A549 (cell line): ENCODE data around the gene MYO18B. TPM values are rescaled to one million over a fixed set of nuclear protein-coding genes. Genes with fewer than 3 reads are reported as not detected.

Experiments used
- ATAC-seq, 2 experiments: fragments of 200-7000 bp in 1 of 2; fragments of >200 bp in 1 of 2; cut with Nextera tagmentation in 1 of 2; cut with Tn5 transposase in 1 of 2; 3 replicates each; pipeline versions ENCODE4 v1.8.0 to v1.9.1; 2018 to 2020; ENCODE audit warnings: mild to moderate bottlenecking in 1 of 2, moderate library complexity in 1 of 2
- CTCF ChIA-PET: fragments of 300-600 bp; sonication (Branson Sonifier 250); formaldehyde crosslinking; extraction: SDS; loops from one replicate; lab custom pipeline; 2021; ENCODE audit warnings: antibody characterized with exemption, inconsistent platforms; lab: Yijun Ruan, JAX
- POLR2A ChIA-PET: fragments of 350-600 bp; formaldehyde crosslinking; extraction: SDS; loops from one replicate; lab custom pipeline; 2021; ENCODE audit warnings: antibody characterized with exemption, inconsistent platforms; lab: Yijun Ruan, JAX
- DNase-seq, 2 experiments: peaks; one replicate each; pipeline versions ENCODE4 v3.0.0 to v3.0.0-alpha.2; 2011 to 2016; ENCODE audit warnings: low read depth in 1 of 2, low spot score in 1 of 2
- FAIRE-seq: peaks from 2 replicates; lab custom pipeline; 2011; peaks lifted over from hg19 to GRCh38; lab: Jason Lieb, UNC
- H3K27ac ChIP-seq, 2 experiments: fragments of >200 bp; sonication (Bioruptor Twin); formaldehyde crosslinking; 3 replicates each; pipeline ENCODE4 v1.5.1; 2016 to 2017
- H3K4me1 ChIP-seq: fragments of >200 bp; sonication (Bioruptor Twin); formaldehyde crosslinking; 3 replicates; pipeline ENCODE4 v1.6.1; 2016
- H3K4me2 ChIP-seq: fragments of >200 bp; sonication (Bioruptor Twin); formaldehyde crosslinking; 3 replicates; pipeline ENCODE4 v1.6.1; 2016
- H3K4me3 ChIP-seq: fragments of >200 bp; sonication (Bioruptor Twin); formaldehyde crosslinking; 3 replicates; pipeline ENCODE4 v1.5.1; 2016
- H3K9me3 ChIP-seq: fragments of >200 bp; sonication (Bioruptor Twin); formaldehyde crosslinking; 3 replicates; pipeline ENCODE4 v1.6.1; 2016
- CHD2 ChIP-seq: fragments of 150-350 bp; IDR thresholded peaks from 2 replicates; pipeline ENCODE4 v1.6.1; 2014; ENCODE audit warnings: low read length; ENCODE audit not compliant: partially characterized antibody
- ELK1 ChIP-seq: fragments of 150-350 bp; IDR thresholded peaks from 2 replicates; pipeline ENCODE4 v1.6.1; 2014; ENCODE audit warnings: low read depth, mild to moderate bottlenecking, low read length
- FOSL2 ChIP-seq, 2 experiments: fragments of 450-650 bp in 1 of 2; fragments of >200 bp in 1 of 2; sonication (Bioruptor Twin) in 1 of 2; formaldehyde crosslinking; IDR thresholded peaks; 2 replicates each; pipeline versions ENCODE4 v1.5.0 to v1.6.1; 2016 to 2020; ENCODE audit warnings: mild to moderate bottlenecking in 1 of 2, moderate library complexity in 1 of 2
- FOXS1 ChIP-seq: fragments of 250-450 bp; sonication (Bioruptor Pico); IDR thresholded peaks from 2 replicates; pipeline ENCODE4 v1.5.0; 2020; ENCODE audit warnings: mild to moderate bottlenecking, moderate library complexity
- GATA3 ChIP-seq: IDR thresholded peaks from 2 replicates; pipeline ENCODE4 v1.6.1; 2012; ENCODE audit warnings: borderline replicate concordance
- HDAC2 ChIP-seq: fragments of 200-600 bp; sonication (generic); IDR thresholded peaks from 2 replicates; pipeline ENCODE4 v1.6.1; 2016
- HOXA7 ChIP-seq: fragments of 250-450 bp; sonication (Bioruptor Pico); IDR thresholded peaks from 2 replicates; pipeline ENCODE4 v1.5.0; 2020; ENCODE audit warnings: mild to moderate bottlenecking, moderate library complexity
- NFE2L2 ChIP-seq: fragments of 150-350 bp; conservative IDR thresholded peaks from 2 replicates; pipeline ENCODE4 v1.6.1; 2014; ENCODE audit warnings: low read length
- NPAS2 ChIP-seq: fragments of 250-450 bp; sonication (Bioruptor Pico); IDR thresholded peaks from 2 replicates; pipeline ENCODE4 v1.8.0; 2022; ENCODE audit warnings: mild to moderate bottlenecking, moderate library complexity, borderline replicate concordance
- NR3C1 ChIP-seq: fragments of >200 bp; sonication (Bioruptor Twin); formaldehyde crosslinking; IDR thresholded peaks from 3 replicates; pipeline ENCODE4 v1.6.1; 2017
- PHF8 ChIP-seq: fragments of 200-600 bp; sonication (generic); IDR thresholded peaks from 2 replicates; pipeline ENCODE4 v1.6.1; 2016; ENCODE audit warnings: low read depth, mild to moderate bottlenecking, antibody characterized with exemption, moderate library complexity, borderline replicate concordance
- POLR2AphosphoS2 ChIP-seq: conservative IDR thresholded peaks from 2 replicates; pipeline ENCODE4 v1.6.1; 2012; ENCODE audit warnings: low read length, improper control_type of control experiment, inconsistent platforms
- RARB ChIP-seq: fragments of 250-450 bp; sonication (Bioruptor Pico); IDR thresholded peaks from 2 replicates; pipeline ENCODE4 v1.8.0; 2021; ENCODE audit warnings: mild to moderate bottlenecking, moderate library complexity
- RNF2 ChIP-seq: fragments of 200-600 bp; sonication (generic); IDR thresholded peaks from 2 replicates; pipeline ENCODE4 v1.6.1; 2016; ENCODE audit warnings: low read depth, mild to moderate bottlenecking, antibody characterized with exemption, moderate library complexity, borderline replicate concordance
- SMC3 ChIP-seq: fragments of >200 bp; sonication (Bioruptor Twin); formaldehyde crosslinking; IDR thresholded peaks from 3 replicates; pipeline ENCODE4 v1.6.1; 2018; ENCODE audit warnings: inconsistent platforms
- TP53 ChIP-seq: fragments of 250-450 bp; sonication (Bioruptor Pico); IDR thresholded peaks from 2 replicates; pipeline ENCODE4 v1.5.0; 2021; ENCODE audit warnings: mild to moderate bottlenecking, moderate library complexity
- WGBS: methylation state at CpG from one replicate; pipeline ENCODE4 v1.1.6; 2017; ENCODE audit errors: missing lambda C conversion rate; 5-methylcytosine and 5-hydroxymethylcytosine counted together
- polyA plus RNA-seq, 4 experiments: library from polyadenylated mRNA; depleted of rRNA in 3 of 4; stranded (reverse); fragments of >200 nt; fragmentation: RNase III in 1 of 4; extraction: RNeasy Plus Mini Kit Qiagen cat#74134 plus additional on column Dnase treatment in 1 of 4; gene quantifications; 2 replicates in 3 of 4; 3 replicates in 1 of 4; pipeline ENCODE4 v1.2.3, GENCODE V29; 2011 to 2017
- TF ChIP-seq, protein P1 (sequence below): fragments of 250-450 bp; sonication (Bioruptor Pico); IDR thresholded peaks from 2 replicates; pipeline ENCODE4 v1.5.0; 2021; ENCODE audit warnings: mild to moderate bottlenecking, moderate library complexity, borderline replicate concordance
- TF ChIP-seq, protein P2 (sequence below): fragments of 200-600 bp; sonication (generic); IDR thresholded peaks from 2 replicates; pipeline ENCODE4 v1.6.1; 2016; ENCODE audit warnings: antibody characterized with exemption, mild to moderate bottlenecking, moderate library complexity
- TF ChIP-seq, protein P3 (sequence below): IDR thresholded peaks from 2 replicates; pipeline ENCODE4 v1.6.1; 2012
- TF ChIP-seq, protein P4 (sequence below): fragments of >200 bp; sonication (Bioruptor Twin); formaldehyde crosslinking; IDR thresholded peaks from 3 replicates; pipeline ENCODE4 v1.6.1; 2016

The MYO18B gene
- polyA plus RNA-seq, 2 of the 4 experiments (the other 2 are of a cell fraction): 0.01 TPM

DNA sequence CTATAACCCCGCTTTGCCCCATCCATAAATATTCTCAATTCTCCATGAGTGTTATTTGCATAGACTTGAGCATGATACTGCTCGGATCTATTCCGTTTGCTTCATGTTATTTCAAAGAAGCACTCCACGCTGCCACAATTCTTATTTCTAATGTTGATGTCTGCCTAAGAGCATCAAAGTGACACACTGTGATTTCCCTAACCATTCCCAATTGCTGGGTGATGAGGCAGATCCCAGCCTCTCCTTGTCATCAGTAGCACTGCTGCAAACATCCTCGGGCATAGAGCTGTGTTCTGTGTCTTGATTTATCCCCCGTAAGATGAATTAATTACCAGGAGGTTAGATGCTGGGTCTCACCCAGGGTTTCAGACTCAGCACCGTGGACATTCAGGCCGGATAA, 249.0 kb downstream of the MYO18B start:
- DNase-seq (no peak), ATAC-seq (no peak), FAIRE-seq (no peak)
- no peak for TF ChIP-seq ELK1
- no peak for TF ChIP-seq NPAS2
- no peak for TF ChIP-seq RNF2
- no peak for TF ChIP-seq CHD2
- TF ChIP-seq, protein P1, sequence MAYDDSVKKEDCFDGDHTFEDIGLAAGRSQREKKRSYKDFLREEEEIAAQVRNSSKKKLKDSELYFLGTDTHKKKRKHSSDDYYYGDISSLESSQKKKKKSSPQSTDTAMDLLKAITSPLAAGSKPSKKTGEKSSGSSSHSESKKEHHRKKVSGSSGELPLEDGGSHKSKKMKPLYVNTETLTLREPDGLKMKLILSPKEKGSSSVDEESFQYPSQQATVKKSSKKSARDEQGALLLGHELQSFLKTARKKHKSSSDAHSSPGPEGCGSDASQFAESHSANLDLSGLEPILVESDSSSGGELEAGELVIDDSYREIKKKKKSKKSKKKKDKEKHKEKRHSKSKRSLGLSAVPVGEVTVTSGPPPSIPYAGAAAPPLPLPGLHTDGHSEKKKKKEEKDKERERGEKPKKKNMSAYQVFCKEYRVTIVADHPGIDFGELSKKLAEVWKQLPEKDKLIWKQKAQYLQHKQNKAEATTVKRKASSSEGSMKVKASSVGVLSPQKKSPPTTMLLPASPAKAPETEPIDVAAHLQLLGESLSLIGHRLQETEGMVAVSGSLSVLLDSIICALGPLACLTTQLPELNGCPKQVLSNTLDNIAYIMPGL (CRISPR knock-in tag): no peak
- no peak for TF ChIP-seq NFE2L2
- no peak for TF ChIP-seq SMC3
- TF ChIP-seq GATA3: no peak
- no peak for TF ChIP-seq NR3C1
- TF ChIP-seq FOXS1 (CRISPR knock-in tag): no peak
- TF ChIP-seq, protein P2, sequence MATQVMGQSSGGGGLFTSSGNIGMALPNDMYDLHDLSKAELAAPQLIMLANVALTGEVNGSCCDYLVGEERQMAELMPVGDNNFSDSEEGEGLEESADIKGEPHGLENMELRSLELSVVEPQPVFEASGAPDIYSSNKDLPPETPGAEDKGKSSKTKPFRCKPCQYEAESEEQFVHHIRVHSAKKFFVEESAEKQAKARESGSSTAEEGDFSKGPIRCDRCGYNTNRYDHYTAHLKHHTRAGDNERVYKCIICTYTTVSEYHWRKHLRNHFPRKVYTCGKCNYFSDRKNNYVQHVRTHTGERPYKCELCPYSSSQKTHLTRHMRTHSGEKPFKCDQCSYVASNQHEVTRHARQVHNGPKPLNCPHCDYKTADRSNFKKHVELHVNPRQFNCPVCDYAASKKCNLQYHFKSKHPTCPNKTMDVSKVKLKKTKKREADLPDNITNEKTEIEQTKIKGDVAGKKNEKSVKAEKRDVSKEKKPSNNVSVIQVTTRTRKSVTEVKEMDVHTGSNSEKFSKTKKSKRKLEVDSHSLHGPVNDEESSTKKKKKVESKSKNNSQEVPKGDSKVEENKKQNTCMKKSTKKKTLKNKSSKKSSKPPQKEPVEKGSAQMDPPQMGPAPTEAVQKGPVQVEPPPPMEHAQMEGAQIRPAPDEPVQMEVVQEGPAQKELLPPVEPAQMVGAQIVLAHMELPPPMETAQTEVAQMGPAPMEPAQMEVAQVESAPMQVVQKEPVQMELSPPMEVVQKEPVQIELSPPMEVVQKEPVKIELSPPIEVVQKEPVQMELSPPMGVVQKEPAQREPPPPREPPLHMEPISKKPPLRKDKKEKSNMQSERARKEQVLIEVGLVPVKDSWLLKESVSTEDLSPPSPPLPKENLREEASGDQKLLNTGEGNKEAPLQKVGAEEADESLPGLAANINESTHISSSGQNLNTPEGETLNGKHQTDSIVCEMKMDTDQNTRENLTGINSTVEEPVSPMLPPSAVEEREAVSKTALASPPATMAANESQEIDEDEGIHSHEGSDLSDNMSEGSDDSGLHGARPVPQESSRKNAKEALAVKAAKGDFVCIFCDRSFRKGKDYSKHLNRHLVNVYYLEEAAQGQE: no peak
- TF ChIP-seq HDAC2: no peak
- TF ChIP-seq, protein P3, sequence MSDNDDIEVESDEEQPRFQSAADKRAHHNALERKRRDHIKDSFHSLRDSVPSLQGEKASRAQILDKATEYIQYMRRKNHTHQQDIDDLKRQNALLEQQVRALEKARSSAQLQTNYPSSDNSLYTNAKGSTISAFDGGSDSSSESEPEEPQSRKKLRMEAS: no peak
- TF ChIP-seq, protein P4, sequence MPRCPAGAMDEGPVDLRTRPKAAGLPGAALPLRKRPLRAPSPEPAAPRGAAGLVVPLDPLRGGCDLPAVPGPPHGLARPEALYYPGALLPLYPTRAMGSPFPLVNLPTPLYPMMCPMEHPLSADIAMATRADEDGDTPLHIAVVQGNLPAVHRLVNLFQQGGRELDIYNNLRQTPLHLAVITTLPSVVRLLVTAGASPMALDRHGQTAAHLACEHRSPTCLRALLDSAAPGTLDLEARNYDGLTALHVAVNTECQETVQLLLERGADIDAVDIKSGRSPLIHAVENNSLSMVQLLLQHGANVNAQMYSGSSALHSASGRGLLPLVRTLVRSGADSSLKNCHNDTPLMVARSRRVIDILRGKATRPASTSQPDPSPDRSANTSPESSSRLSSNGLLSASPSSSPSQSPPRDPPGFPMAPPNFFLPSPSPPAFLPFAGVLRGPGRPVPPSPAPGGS: no peak
- TF ChIP-seq HOXA7 (CRISPR knock-in tag): no peak
- no peak for TF ChIP-seq PHF8
- POLR2A ChIA-PET: no interaction called here
- 1% methylated on average over 8 of the region's 8 CpGs for WGBS
- H3K4me1 ChIP-seq: no peaks in the 10 kb centered on the region
- no peak overlapping the region for H3K27ac ChIP-seq
- no peak overlapping the region for H3K4me3 ChIP-seq
- no peak overlapping the region for H3K4me2 ChIP-seq
- H3K9me3 ChIP-seq: no peaks in the 10 kb centered on the region
- CTCF ChIA-PET: interaction anchor here (1.4 kb wide), 1 partner anchor 17 kb away, joined by 3 read pairs; no protein-coding TSS in a partner anchor

- DNase-seq (no peak), FAIRE-seq (no peak), ATAC-seq (no peak)
- WGBS: 3% methylated on average over 6 of the region's 12 CpGs
- no peaks in the 10 kb centered on the region for H3K9me3 ChIP-seq
- ChIA-PET POLR2A (no interaction called here), CTCF (no interaction called here)
- no peak overlapping the region for H3K4me2 ChIP-seq
- no peak for TF ChIP-seq RARB (CRISPR knock-in tag)
- TF ChIP-seq GATA3: no peak
- TF ChIP-seq TP53 (CRISPR knock-in tag): no peak
- TF ChIP-seq, protein P4: no peak
- TF ChIP-seq FOSL2 (IDR thresholded peaks at IDR 0.05): no peak
- no peak for TF ChIP-seq FOSL2 (CRISPR knock-in tag; IDR thresholded peaks at IDR 0.05)
- no peak for TF ChIP-seq POLR2AphosphoS2
- H3K4me3 ChIP-seq: no peak overlapping the region
- H3K4me1 ChIP-seq: no peaks in the 10 kb centered on the region
- no peak overlapping the region for H3K27ac ChIP-seq
Measured at GRCh38 chr22:25992331-25992730, 250.3 kb downstream of the MYO18B start.
